ENCODE data around the gene TLL1. TPM values are rescaled to one million over a fixed set of nuclear protein-coding genes. Genes with fewer than 3 reads are reported as not detected.

Gene TLL1
- total RNA-seq, 6 experiments from 2014 or later: 0.12 to 0.92 (median 0.32) TPM; not detected in 2

DNA sequence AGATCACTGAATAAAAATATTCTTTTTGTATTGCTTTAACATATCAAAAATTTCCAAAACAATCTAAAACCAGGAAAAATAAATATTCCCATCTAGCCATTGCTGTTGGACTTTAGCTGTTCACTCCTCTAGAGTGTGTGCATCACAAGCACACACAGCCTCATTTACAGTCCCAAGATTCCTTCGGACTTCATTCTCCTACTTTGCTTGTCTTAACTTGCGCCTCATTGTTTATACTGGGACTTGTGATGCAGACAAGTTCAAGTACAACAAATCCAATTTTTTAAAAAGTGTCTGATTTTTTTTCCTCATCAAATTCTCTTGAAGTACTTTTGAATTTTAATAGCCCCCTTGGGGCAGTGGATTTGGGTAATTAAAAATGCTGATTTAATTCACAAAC is 55.6 kb downstream of the TLL1 start:
- Mint-ChIP-seq H3K9me3 (no peaks in the 10 kb centered on the region), H3K4me3 (no peak overlapping the region), H3K27me3 (ENCODE audit: insufficient read depth) (no peaks in the 10 kb centered on the region), H3K36me3 (ENCODE audit: low read depth) (no peaks in the 10 kb centered on the region), H3K27ac (no peak overlapping the region), H3K4me1 (ENCODE audit: low read depth) (peaks cover 6% of the 10 kb centered on the region; the same call in 1 of the 2 replicates)
- TF ChIP-seq, protein P1, sequence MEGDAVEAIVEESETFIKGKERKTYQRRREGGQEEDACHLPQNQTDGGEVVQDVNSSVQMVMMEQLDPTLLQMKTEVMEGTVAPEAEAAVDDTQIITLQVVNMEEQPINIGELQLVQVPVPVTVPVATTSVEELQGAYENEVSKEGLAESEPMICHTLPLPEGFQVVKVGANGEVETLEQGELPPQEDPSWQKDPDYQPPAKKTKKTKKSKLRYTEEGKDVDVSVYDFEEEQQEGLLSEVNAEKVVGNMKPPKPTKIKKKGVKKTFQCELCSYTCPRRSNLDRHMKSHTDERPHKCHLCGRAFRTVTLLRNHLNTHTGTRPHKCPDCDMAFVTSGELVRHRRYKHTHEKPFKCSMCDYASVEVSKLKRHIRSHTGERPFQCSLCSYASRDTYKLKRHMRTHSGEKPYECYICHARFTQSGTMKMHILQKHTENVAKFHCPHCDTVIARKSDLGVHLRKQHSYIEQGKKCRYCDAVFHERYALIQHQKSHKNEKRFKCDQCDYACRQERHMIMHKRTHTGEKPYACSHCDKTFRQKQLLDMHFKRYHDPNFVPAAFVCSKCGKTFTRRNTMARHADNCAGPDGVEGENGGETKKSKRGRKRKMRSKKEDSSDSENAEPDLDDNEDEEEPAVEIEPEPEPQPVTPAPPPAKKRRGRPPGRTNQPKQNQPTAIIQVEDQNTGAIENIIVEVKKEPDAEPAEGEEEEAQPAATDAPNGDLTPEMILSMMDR (IDR thresholded peaks at IDR 0.05): no peak
- DNase-seq: no peak

DNA sequence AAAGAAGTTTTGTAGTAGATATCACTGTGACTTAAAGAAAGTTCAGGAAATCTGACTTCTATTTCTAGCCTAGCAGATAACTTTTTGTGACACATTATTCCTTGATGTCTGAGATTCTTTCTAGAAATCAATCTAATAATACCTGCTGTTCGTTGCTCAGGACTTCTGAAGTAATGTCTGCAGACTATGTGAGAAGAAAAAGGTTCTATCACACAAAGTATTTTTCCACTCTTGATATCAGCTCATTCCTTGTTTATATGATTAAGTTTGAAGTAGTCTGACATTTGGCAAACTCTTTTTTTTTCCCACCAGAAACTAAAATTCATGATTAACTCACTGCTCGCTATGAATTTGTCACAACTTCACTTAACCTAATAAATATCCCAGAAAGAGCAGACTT is 56.6 kb downstream of the TLL1 start:
- DNase-seq: no peak
- Mint-ChIP-seq H3K36me3 (ENCODE audit: low read depth) (no peaks in the 10 kb centered on the region), H3K27ac (no peak overlapping the region)

DNA sequence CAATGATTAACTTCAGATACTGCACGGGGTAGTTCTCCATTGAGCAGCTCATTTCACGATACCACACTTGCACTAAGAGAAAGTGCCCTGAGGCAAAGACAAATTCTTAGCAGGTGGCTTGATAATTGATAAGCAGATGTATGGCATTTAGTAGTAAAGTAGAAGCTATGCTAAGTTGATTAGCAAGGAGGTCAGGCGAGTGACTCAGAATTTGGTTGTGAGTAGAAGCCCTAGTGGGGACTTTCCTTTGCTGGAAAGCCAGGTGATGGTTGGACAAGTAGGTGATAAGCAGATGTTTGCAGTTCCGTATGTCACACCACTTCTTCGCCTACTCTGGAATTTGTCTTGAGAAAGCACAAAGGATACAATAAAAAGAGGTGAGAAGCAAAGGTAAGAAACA is 58.7 kb downstream of the TLL1 start:
- TF ChIP-seq, protein P1 (IDR thresholded peaks at IDR 0.05): no peak
- H3K9me3 Mint-ChIP-seq: no peaks in the 10 kb centered on the region; the same call in 1 of the 2 replicates
- no peaks in the 10 kb centered on the region for H3K36me3 Mint-ChIP-seq (ENCODE audit: low read depth)
- no peak overlapping the region for H3K27ac Mint-ChIP-seq
- DNase-seq: no peak
- peaks cover 6% of the 10 kb centered on the region; the same call in 1 of the 2 replicates for H3K4me1 Mint-ChIP-seq (ENCODE audit: low read depth)
- H3K27me3 Mint-ChIP-seq (ENCODE audit: insufficient read depth): no peaks in the 10 kb centered on the region
- no peak overlapping the region for H3K4me3 Mint-ChIP-seq

More for the DNA sequence above, 56.6 kb downstream of the TLL1 start:
- Mint-ChIP-seq H3K27me3 (ENCODE audit: insufficient read depth) (no peaks in the 10 kb centered on the region), H3K4me3 (no peak overlapping the region), H3K9me3 (no peaks in the 10 kb centered on the region), H3K4me1 (ENCODE audit: low read depth) (peaks cover 6% of the 10 kb centered on the region; the same call in 1 of the 2 replicates)
- TF ChIP-seq, protein P1 (IDR thresholded peaks at IDR 0.05): no peak

DNA sequence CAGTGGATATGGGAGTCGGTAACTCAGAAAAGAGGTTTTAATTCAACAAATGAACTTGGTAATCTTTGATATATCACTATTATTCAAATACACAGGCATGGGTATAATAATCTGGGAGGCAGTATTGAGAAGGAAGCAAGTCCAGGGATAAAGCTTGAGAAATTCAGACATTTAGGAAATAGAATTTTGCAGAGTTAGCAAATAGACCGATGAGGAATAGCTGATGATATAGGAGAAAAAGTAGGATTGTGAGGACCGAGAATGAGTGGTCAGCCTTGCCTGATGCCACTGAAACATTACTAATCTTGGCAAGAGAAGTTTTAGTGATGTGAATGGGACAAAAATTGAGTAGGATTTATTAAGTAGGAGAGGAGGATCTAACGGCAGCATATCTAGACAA is 71.9 kb downstream of the TLL1 start:
- TF ChIP-seq, protein P1 (IDR thresholded peaks at IDR 0.05): no peak
- Mint-ChIP-seq H3K27me3 (ENCODE audit: insufficient read depth) (no peaks in the 10 kb centered on the region), H3K27ac (no peak overlapping the region), H3K4me3 (no peak overlapping the region), H3K36me3 (ENCODE audit: low read depth) (no peaks in the 10 kb centered on the region), H3K9me3 (no peaks in the 10 kb centered on the region), H3K4me1 (ENCODE audit: low read depth) (no peaks in the 10 kb centered on the region)
- no peak for DNase-seq

DNA sequence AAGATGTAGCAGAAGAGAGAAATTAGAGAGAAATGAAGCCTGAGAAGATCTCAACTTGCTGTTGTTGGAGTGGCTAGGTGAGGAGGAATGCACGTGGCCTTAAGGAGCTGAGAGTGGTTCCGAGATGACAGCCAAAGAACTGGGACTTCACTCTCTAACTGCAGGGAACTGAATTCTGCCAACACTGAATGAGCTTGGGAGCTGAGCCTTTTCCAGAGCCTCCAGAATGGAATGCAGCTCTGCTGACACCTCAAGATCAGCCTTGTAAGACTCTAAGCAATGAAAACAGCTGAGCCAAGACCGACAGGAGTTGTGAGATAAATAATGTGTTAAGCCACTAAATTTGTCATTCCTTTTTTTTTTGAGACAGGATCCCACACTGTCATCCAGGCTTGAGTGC is 73.0 kb downstream of the TLL1 start:
- H3K9me3 Mint-ChIP-seq: no peaks in the 10 kb centered on the region
- no peak overlapping the region for H3K27ac Mint-ChIP-seq
- TF ChIP-seq, protein P1 (IDR thresholded peaks at IDR 0.05): no peak

DNA sequence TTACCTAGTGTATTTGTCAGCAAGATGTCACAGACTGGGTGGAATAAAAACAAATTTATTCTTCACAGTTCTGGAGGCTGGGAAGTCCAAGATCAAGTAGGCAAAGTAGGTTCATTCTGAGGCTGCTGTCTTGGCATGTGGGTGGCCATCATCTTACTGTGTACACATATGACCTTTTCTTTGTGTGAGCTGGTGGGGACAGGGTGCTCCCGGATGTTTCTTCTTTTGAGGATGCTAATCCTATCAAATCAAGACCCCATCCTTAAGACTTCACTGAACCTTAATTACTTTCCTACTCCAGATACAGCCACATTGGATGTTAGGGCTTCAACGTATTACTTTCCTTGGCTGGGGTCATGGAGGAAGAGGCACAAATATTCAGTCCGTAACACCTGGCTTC is 74.0 kb downstream of the TLL1 start:
- Mint-ChIP-seq H3K9me3 (no peaks in the 10 kb centered on the region), H3K36me3 (ENCODE audit: low read depth) (no peaks in the 10 kb centered on the region), H3K27me3 (ENCODE audit: insufficient read depth) (no peaks in the 10 kb centered on the region; the same call in 1 of the 2 replicates), H3K4me1 (ENCODE audit: low read depth) (no peaks in the 10 kb centered on the region), H3K27ac (no peak overlapping the region), H3K4me3 (no peak overlapping the region)
- DNase-seq: no peak
- TF ChIP-seq, protein P1 (IDR thresholded peaks at IDR 0.05): no peak

More for the DNA sequence above, 73.0 kb downstream of the TLL1 start:
- no peaks in the 10 kb centered on the region; the same call in 1 of the 2 replicates for H3K27me3 Mint-ChIP-seq (ENCODE audit: insufficient read depth)
- no peak overlapping the region for H3K4me3 Mint-ChIP-seq
- DNase-seq: no peak
- H3K4me1 Mint-ChIP-seq (ENCODE audit: low read depth): no peaks in the 10 kb centered on the region
- H3K36me3 Mint-ChIP-seq (ENCODE audit: low read depth): no peaks in the 10 kb centered on the region

Data from HFFc6 (cell line).